GM19438 (cell line): Measurements from ENCODE around the gene TGFBI.
"Not testable (repeated sequence)": the region's sequence is repeated elsewhere in the genome, so short reads cannot be mapped to it uniquely, and the experiment has no call there.

Experiments used
- ATAC-seq: cut with Tn5 transposase; IDR thresholded peaks from one replicate; pipeline ENCODE4 v1.9.1; 2021; ENCODE audit warnings: low read depth; ENCODE audit not compliant: unreplicated experiment

The TGFBI gene

GRCh38 chr5:136042665-136043121 is 13.9 kb downstream of the TGFBI start:
- no peak for ATAC-seq

GRCh38 chr5:136043551-136043950 is 14.8 kb downstream of the TGFBI start:
- ATAC-seq, result no peak

GRCh38 chr5:136043968-136044610 is 15.3 kb downstream of the TGFBI start:
- ATAC-seq, result no peak

GRCh38 chr5:136045026-136045425 is 16.2 kb downstream of the TGFBI start:
- ATAC-seq, result not testable (repeated sequence)

- ATAC-seq, result no peak
Measured at GRCh38 chr5:136046246-136046645, 17.5 kb downstream of the TGFBI start.

GRCh38 chr5:136047858-136048257 is 19.1 kb downstream of the TGFBI start:
- ATAC-seq, result no peak

- no peak for ATAC-seq
Measured at GRCh38 chr5:136048966-136049365, 20.2 kb downstream of the TGFBI start.

GRCh38 chr5:136051486-136052220 is 22.9 kb downstream of the TGFBI start:
- ATAC-seq, result no peak

- no peak for ATAC-seq
Measured at GRCh38 chr5:136052692-136053335, 24.0 kb downstream of the TGFBI start.

GRCh38 chr5:136053336-136054141 is 24.8 kb downstream of the TGFBI start:
- ATAC-seq, result no peak

- ATAC-seq, result no peak
Measured at GRCh38 chr5:136054142-136055019, 25.6 kb downstream of the TGFBI start.

- ATAC-seq, result no peak
Measured at GRCh38 chr5:136055612-136056309, 27.0 kb downstream of the TGFBI start.

- ATAC-seq, result no peak
Measured at GRCh38 chr5:136056336-136056735, 27.5 kb downstream of the TGFBI start.

- ATAC-seq, result no peak
Measured at GRCh38 chr5:136056771-136057335, 28.1 kb downstream of the TGFBI start.

- ATAC-seq, result no peak
Measured at GRCh38 chr5:136057401-136058038, 28.7 kb downstream of the TGFBI start.

- ATAC-seq, result no peak
Measured at GRCh38 chr5:136058039-136058971, 29.5 kb downstream of the TGFBI start.

- no peak for ATAC-seq
Measured at GRCh38 chr5:136058972-136059354, 30.2 kb downstream of the TGFBI start.
